ENCODE data around the gene FNDC3B. TPM values are rescaled to one million over a fixed set of nuclear protein-coding genes. Genes with fewer than 3 reads are reported as not detected.

FNDC3B gene
- total RNA-seq, 1 experiment from 2014 or later: 48.6 TPM

- Histone ChIP-seq H3K4me2 (ENCODE audit: low read length) (no peak overlapping the region), H3F3A (ENCODE audit: low read length, unreplicated experiment) (no peaks in the 10 kb centered on the region), H3K4me1 (ENCODE audit: insufficient read depth, low read length) (peaks cover 3% of the 10 kb centered on the region; the same call in 1 of the 2 replicates), H3K36me3 (ENCODE audit: low read depth, low read length) (no peaks in the 10 kb centered on the region), H4K20me1 (ENCODE audit: low read length) (no peaks in the 10 kb centered on the region), H3K9me3 (ENCODE audit: low read length) (no peaks in the 10 kb centered on the region), H3K9ac (ENCODE audit: low read length) (no peak overlapping the region), H3K27me3 (ENCODE audit: low read length) (no peaks in the 10 kb centered on the region), H2AFZ (ENCODE audit: low read length) (no peak overlapping the region), H3K27ac (ENCODE audit: low read length) (no peak overlapping the region), H3K9me2 (replicated peaks; ENCODE audit: low read length) (no peaks in the 10 kb centered on the region), H3K79me2 (ENCODE audit: low read length) (no peaks in the 10 kb centered on the region), H3K4me3 (ENCODE audit: low read length) (no peak overlapping the region)
- TF ChIP-seq EZH2 (IDR thresholded peaks at IDR 0.05; ENCODE audit: low read length, unreplicated experiment) (no peak), EZH2phosphoT487 (IDR thresholded peaks at IDR 0.05; ENCODE audit: borderline replicate concordance, low read length) (no peak)
- TF ChIP-seq, protein P1, sequence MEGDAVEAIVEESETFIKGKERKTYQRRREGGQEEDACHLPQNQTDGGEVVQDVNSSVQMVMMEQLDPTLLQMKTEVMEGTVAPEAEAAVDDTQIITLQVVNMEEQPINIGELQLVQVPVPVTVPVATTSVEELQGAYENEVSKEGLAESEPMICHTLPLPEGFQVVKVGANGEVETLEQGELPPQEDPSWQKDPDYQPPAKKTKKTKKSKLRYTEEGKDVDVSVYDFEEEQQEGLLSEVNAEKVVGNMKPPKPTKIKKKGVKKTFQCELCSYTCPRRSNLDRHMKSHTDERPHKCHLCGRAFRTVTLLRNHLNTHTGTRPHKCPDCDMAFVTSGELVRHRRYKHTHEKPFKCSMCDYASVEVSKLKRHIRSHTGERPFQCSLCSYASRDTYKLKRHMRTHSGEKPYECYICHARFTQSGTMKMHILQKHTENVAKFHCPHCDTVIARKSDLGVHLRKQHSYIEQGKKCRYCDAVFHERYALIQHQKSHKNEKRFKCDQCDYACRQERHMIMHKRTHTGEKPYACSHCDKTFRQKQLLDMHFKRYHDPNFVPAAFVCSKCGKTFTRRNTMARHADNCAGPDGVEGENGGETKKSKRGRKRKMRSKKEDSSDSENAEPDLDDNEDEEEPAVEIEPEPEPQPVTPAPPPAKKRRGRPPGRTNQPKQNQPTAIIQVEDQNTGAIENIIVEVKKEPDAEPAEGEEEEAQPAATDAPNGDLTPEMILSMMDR (conservative IDR thresholded peaks at IDR 0.05; ENCODE audit: low read depth, low read length): no peak
- ChIA-PET CTCF (no interaction called here), POLR2A (ENCODE audit: unreplicated experiment) (no interaction called here)
- ATAC-seq (no peak), DNase-seq (no peak)
- intact Hi-C loops (cut with micrococcal nuclease): no loop called here
- no TSS peak for BruUV-seq (replicated peaks)
These were observed 25.2 kb upstream of the FNDC3B start for GRCh38 chr3:172014145-172014544.

- ChIA-PET CTCF (no interaction called here), POLR2A (ENCODE audit: unreplicated experiment) (no interaction called here)
- Histone ChIP-seq H3K79me2 (ENCODE audit: low read length) (no peaks in the 10 kb centered on the region), H3K4me3 (ENCODE audit: low read length) (no peak overlapping the region), H3K9me2 (replicated peaks; ENCODE audit: low read length) (no peaks in the 10 kb centered on the region), H3K27me3 (ENCODE audit: low read length) (no peaks in the 10 kb centered on the region), H3K4me2 (ENCODE audit: low read length) (no peak overlapping the region), H3F3A (ENCODE audit: low read length, unreplicated experiment) (no peaks in the 10 kb centered on the region), H4K20me1 (ENCODE audit: low read length) (no peaks in the 10 kb centered on the region), H3K27ac (ENCODE audit: low read length) (no peak overlapping the region), H3K9ac (ENCODE audit: low read length) (no peak overlapping the region), H2AFZ (ENCODE audit: low read length) (no peak overlapping the region), H3K4me1 (ENCODE audit: insufficient read depth, low read length) (0 out of 2 replicates have a peak, but pooled peaks cover 3% of the 10 kb centered on the region), H3K9me3 (ENCODE audit: low read length) (no peaks in the 10 kb centered on the region), H3K36me3 (ENCODE audit: low read depth, low read length) (no peaks in the 10 kb centered on the region)
- peak; percentile 57 for DNase-seq
- BruUV-seq (replicated peaks): no TSS peak
- intact Hi-C loops (cut with micrococcal nuclease): no loop called here
- TF ChIP-seq EZH2 (IDR thresholded peaks at IDR 0.05; ENCODE audit: low read length, unreplicated experiment): no peak
- TF ChIP-seq, protein P1 (conservative IDR thresholded peaks at IDR 0.05; ENCODE audit: low read depth, low read length): no peak
- TF ChIP-seq EZH2phosphoT487 (IDR thresholded peaks at IDR 0.05; ENCODE audit: borderline replicate concordance, low read length): no peak
- peak; percentile 71 for ATAC-seq
These were observed 21.0 kb upstream of the FNDC3B start for GRCh38 chr3:172018364-172018763.

GRCh38 chr3:172020763-172021162 lies 18.6 kb upstream of the FNDC3B start:
- intact Hi-C loops (cut with micrococcal nuclease): no loop called here
- DNase-seq (no peak), ATAC-seq (no peak)
- CTCF ChIA-PET: interaction anchor here (0.5 kb wide), 1 partner anchor 542 kb away, joined by 5 read pairs; no protein-coding TSS in a partner anchor
- Histone ChIP-seq H3K9me3 (ENCODE audit: low read length) (no peaks in the 10 kb centered on the region), H4K20me1 (ENCODE audit: low read length) (no peaks in the 10 kb centered on the region), H3K9ac (ENCODE audit: low read length) (no peak overlapping the region), H2AFZ (ENCODE audit: low read length) (no peak overlapping the region), H3K79me2 (ENCODE audit: low read length) (no peaks in the 10 kb centered on the region), H3K4me1 (ENCODE audit: insufficient read depth, low read length) (0 out of 2 replicates have a peak, but pooled peaks cover 3% of the 10 kb centered on the region), H3K27ac (ENCODE audit: low read length) (no peak overlapping the region), H3F3A (ENCODE audit: low read length, unreplicated experiment) (no peaks in the 10 kb centered on the region), H3K36me3 (ENCODE audit: low read depth, low read length) (no peaks in the 10 kb centered on the region), H3K4me2 (ENCODE audit: low read length) (no peak overlapping the region), H3K27me3 (ENCODE audit: low read length) (no peaks in the 10 kb centered on the region), H3K9me2 (replicated peaks; ENCODE audit: low read length) (no peaks in the 10 kb centered on the region), H3K4me3 (ENCODE audit: low read length) (no peak overlapping the region)
- POLR2A ChIA-PET (ENCODE audit: unreplicated experiment): no interaction called here
- no peak for TF ChIP-seq EZH2phosphoT487 (IDR thresholded peaks at IDR 0.05; ENCODE audit: borderline replicate concordance, low read length)
- TF ChIP-seq, protein P1 (conservative IDR thresholded peaks at IDR 0.05; ENCODE audit: low read depth, low read length): no peak
- no peak for TF ChIP-seq EZH2 (IDR thresholded peaks at IDR 0.05; ENCODE audit: low read length, unreplicated experiment)
- BruUV-seq (replicated peaks): no TSS peak
